NCI-H146 (cell line): Measurements from ENCODE around the gene EMC8.
"Not testable (repeated sequence)": the region's sequence is repeated elsewhere in the genome, so short reads cannot be mapped to it uniquely, and the experiment has no call there.

Experiments used
- DNase-seq: peaks from one replicate; lab custom pipeline; 2025; lab: John Stamatoyannopoulos, UW

The EMC8 gene

DNA sequence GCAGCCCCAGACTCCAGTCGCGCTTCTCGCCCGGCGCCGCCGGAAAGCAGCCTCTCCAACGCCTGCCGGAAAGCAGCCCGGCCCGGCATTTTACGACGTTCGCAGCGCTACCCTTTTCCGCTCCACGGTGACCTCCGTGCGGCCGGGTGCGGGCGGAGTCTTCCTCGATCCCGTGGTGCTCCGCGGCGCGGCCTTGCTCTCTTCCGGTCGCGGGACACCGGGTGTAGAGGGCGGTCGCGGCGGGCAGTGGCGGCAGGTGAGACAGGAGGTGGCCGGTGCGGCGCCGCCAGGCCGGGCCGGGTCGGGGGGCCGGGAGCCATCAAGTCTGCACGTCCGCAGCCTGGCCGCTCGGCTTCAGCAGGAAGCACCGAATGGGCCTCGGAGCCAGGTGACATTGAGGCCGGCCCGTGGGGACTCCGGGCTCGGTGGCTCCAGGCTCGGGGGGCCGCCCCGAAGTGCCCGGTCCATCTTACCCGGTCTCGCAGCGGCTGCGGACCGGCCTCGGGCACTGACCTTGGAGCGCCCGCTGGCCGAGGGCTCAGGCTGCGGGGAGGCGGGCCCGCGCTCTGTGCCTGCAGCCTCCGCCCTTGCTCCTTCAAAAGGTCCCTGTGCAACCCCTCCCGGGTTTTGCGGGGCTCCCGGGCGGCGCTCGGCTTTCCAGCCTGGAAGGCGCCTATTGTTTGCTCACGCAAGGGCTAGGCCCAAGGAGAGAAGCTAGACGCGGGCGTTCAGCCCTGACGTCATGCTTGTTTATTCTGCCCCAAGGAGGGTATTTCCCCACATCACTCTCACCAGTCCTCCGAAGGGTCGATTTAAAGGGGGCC is at the start of gene EMC8, which contains the start of gene COX4I1:
TSS of gene EMC8 (minus strand) at position 48 of the 824 bp plus-strand sequence. CDS start 249 bp downstream, outside the sequence.
TSS of gene COX4I1 (plus strand) at position 199 of the 824 bp plus-strand sequence. CDS start 1,511 bp downstream, outside the sequence.
- peak; percentile 85 for DNase-seq

DNA sequence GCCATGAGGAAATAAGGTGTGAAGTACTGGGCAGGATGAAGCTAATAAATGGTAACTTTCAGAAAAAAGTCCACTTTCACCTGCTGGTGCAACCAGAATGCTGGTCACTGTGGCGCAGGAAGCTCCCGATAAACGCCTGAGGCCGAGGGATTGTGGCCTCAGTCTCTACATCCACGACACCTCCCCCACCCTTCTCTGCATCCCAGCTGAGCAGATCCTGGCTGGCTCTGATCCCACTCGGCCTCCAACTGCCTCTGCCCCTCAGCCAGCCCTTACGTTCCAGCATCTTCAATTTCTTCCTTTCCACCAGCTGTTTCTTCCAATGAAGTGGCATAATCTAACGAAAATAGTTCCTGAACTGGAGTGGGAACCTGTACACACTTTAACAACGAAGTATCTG is 49.6 kb upstream of the EMC8 start:
- DNase-seq: no peak

- no peak for DNase-seq
Measured at GRCh38 chr16:85847681-85848601, 48.6 kb upstream of the EMC8 start.

DNA sequence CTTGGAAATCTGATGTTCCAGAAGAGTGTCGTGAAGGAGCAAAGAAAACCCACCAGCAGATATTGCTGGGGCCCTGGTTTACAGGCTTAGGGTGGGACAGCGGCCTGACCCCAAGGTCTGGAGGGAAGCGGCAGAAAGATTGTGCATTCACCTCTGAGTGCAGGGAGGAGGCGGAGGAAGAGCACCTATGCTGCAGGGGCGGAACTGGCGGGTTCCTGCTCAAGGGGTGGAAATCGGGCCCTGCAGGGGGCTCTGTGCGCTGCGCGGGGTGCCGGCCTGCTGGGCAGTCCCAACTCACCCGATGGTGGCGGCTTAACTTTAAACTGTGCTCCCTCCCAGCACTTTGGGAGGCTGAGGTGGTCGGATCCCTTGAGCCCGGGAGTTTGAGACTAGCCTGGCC is 47.7 kb upstream of the EMC8 start:
- no peak for DNase-seq

DNA sequence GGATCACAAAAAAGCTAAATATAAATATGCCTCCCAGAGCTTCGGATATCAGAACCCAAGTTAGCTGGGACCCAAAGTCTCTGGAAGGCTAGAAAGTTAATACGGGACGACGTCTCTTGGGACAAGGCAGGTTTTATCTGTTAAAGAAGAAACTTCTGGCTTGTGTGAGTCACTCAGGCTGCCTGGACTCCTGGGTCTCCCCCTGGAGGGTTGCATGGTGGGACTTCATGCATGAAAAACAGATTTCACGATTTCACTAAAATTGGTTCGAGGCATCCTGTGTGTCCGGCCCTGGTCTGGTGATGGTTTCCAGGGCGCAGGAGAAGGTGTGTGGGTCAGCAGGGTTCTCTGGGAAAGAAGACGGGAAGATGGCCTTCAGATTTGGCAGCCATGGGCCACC is 47.1 kb upstream of the EMC8 start:
- DNase-seq: no peak

- no peak for DNase-seq
Measured at GRCh38 chr16:85845266-85845665, 45.9 kb upstream of the EMC8 start.

DNA sequence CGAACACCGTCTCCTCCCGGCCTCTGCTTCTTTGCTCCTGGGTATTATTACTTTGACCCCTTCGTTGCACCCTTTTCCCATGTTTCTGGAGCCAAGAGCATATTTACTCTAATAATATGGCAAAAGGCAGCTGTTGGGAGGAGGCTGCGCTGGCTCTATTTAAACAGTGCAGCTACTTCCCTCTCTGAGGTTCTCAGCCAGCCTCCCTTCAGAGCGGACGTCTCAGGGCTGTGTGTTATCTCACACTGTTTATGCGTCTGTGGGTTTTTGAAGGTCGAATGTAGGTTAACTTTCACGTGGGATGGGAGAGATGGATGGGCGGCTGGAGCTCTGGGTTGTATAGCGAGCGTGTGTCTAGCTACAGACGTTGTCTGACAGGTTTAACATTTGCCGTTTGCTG is 45.4 kb upstream of the EMC8 start:
- DNase-seq: no peak

- DNase-seq: no peak
Measured at GRCh38 chr16:85844169-85844481, 44.8 kb upstream of the EMC8 start.

DNA sequence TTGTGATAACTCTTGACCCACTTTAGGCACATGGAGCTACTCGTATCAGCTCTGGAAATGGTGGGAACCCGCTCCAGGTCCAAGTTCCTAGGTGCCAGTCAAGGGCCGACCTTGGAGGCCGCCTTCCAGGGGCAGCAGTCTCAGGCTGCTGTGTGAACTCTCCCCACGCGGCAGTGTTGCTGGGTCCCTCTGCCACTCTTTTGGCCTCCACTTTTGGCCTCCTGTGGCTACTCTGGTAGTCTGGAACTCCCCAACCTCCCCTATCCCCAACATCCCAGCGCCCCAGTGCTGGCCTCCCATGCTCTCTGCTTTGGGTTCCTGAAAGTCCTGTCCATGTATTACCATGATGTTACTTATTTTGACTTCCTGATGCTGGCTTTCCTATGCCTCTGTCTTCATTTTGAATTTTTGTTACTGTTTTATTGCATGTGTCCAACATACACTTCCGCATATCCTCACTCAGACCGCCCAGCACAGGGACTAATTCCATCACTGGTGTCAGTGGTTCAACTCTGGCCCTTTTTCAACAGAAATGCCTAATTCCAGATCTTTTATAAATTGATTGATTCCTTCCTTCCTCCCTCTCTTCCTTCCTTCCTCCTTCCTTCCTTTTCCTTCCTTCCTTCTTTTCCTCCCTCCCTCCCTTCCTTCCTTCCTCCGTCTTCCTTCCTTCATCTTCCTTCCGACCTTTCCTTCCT is 44.3 kb upstream of the EMC8 start:
- no peak for DNase-seq

DNA sequence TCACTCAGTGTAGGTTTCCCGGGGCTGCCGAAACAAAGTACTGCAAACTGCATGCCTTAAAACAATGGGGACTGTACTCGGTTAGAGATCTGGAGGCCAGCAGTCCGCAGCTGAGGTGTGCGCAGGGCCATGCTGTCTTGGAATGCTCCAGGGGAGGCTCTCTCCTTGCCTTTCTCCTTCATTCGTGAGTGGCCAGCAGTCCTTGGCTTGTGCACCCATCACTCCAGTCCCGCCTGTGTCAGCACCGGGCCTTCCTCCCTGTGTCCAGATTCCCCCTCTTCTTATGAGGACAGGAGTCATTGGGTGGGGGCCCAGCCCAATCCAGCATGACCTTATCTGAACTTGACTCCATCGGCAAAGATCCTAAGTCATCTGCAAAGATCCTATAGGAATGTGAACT is 43.5 kb upstream of the EMC8 start:
- DNase-seq: no peak

DNA sequence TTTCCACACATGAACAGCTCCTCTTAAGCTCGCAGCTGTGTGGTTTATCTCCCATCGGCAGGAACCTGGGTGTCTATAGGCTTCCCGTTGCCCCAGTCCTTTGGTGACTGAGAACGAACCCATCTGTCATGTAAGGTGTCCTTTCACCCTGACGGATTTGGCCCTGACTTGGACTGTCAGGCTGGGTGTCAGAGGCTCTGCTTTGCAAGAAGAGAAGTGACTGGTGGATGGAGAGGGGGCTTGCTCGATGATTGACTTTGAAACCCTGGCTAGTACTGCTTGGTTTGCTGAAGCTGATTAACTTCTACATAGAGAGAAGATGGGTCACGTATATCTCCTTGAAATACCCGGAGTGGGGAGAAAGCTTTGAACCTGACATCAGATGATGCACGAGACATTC is 43.1 kb upstream of the EMC8 start:
- DNase-seq: no peak

- DNase-seq: no peak
Measured at GRCh38 chr16:85840801-85841200, 41.5 kb upstream of the EMC8 start.

DNA sequence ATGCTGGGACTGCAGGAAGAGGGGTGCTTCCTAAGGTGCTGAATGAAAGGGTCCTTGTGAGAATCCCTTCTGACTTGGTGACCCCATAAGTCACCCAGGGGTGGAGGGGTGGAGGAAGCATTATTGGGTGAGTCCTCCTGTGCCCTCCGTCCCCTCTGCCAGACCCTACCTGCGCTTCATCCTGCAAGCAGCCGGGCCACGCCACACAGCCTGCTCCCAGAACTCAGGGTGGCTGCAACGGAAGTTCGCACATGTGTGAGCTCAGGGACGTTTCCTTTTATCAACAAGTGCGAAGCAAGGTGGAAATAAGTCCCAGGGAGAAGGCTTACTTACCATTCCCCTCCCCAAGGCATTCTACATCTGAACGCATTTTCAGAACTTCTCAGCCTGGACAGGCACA is 41.1 kb upstream of the EMC8 start:
- no peak for DNase-seq

- DNase-seq: no peak
Measured at GRCh38 chr16:85839681-85840240, 40.4 kb upstream of the EMC8 start.

DNA sequence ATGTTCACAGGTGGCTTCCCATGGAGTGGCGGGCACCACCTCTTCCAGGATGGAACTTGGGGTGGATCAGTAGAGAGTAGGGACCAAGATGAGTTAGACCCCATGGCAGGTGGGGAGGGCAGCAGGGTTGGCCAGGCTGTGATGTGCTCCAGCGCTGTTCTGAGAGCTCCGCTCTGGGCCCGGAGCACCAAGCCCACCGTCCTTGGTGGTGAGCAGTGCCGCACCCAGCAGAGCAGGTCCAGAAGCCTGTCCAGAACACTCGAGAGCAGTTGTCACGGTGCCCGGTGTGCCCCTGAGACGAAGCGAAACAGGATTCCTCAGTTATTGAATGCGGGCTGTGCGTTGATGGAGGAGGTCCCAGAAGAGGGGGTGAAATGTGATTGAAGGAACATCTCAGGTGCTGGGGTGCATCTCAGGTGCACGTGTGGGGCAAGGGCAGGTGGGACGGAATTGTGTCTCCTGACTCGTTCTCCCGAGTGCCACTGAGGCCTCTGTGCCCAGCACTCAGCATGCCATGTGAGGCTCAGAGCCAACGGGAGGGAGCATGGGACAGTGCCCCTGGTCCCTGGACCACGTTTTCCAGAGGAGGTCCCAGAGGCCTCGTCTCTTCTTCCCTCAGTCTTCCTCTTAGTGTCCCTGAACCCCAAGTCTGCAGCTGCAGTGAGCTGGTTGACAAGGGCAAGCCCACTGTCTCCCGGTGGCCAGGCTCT is 39.7 kb upstream of the EMC8 start:
- DNase-seq: no peak

GRCh38 chr16:85838381-85838780 is 39.0 kb upstream of the EMC8 start:
- no peak for DNase-seq

- not testable (repeated sequence) for DNase-seq
Measured at GRCh38 chr16:85837654-85838053, 38.3 kb upstream of the EMC8 start.

DNA sequence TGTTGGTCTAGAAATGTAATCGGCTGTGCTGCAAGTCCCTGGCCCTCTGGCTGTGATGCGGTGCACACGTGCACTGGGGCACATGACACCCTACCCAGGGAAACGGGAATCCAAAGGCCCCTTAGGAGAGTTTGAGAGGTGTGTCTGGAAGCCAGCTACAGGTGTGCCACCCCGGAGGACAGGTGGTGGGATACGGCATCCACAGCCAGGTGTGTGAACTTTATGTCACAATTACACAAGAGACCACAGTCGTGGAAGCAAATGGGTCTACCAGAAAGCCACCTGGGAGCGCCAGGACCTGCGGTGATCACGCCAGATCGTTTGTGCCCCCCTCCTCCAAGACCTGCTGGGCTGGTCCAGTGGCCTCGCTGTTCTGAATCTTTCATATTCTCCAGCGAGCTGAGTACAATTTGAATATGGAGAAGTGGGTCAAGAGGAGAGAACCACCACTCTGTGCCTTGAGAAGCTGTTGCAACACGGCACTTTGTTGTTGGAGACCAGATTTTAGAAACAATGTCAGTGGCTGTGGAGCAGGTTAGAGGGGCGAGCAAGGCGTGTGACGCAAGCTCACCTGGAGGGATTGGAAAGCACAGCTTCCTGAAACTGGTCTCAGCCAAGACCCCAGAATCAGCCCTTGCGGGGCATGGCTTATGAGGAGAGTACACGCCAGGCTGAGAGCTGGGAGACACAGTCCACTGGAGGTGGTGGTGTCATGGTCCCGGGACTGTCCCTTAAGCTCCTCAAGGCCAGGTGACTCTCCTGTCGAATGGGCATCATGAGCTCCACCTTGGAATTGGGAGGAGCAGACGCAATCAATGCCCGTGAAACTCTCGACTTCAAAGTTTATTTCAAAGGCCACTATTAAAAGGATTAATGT is 37.6 kb upstream of the EMC8 start:
- DNase-seq: no peak

DNA sequence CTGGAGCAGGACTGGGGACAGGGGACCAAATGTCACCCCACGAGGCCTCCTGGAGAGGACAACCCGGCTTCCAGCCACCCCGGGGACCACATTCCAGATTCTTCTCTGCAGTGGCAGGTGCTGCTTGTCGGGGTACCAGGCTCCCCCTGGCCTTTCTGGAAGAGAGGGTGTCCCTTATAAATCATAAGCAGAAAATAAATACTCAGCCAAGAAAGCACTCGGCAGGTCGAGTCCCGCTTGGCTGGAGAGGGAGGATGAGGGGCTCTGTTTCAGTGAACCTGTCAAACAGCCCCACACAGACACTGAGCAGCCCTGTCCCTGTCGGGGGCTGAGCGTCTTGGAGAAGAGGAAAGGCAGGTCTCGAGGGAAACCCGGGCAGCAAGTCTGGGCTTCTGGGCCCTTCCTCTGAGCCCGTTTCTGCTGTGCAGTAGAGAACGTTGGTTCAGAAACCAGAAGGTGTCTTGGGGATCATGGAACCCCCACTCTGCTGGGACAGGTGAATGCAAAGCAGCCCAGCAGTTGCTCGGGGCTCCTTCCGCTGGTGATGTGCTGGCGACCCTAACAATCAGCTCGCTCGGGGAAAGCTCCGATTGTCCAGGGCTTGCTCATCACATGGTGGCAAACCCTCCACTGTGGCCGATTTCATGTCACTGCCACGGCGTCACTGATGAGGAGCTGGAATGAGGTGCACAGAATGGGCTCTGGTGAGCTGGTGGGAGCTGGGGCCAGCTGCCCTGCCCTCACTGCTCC is 36.8 kb upstream of the EMC8 start:
- no peak for DNase-seq
